GM21528 (cell line): ENCODE data around the gene SP1.
A peak's percentile ranks its signal among the peaks of the same experiment; 100 is the strongest.
"Not testable (repeated sequence)": the region's sequence is repeated elsewhere in the genome, so short reads cannot be mapped to it uniquely, and the experiment has no call there.

Experiments used
- ATAC-seq: cut with Tn5 transposase; IDR thresholded peaks from one replicate; pipeline ENCODE4 v1.9.1; 2021; ENCODE audit warnings: mild to moderate bottlenecking, moderate library complexity; ENCODE audit not compliant: unreplicated experiment, low FRiP score

Gene SP1

GRCh38 chr12:53380104-53380793, at the start of gene SP1:
SP1 (plus strand) TSS chr12:53380176; CDS start chr12:53380292, 116 bp downstream.
- peak; percentile 27 for ATAC-seq

GRCh38 chr12:53330671-53331070, 49.3 kb upstream of the SP1 start:
- no peak for ATAC-seq

- not testable (repeated sequence) for ATAC-seq
Observed at GRCh38 chr12:53332339-53332738, 47.6 kb upstream of the SP1 start.

- no peak for ATAC-seq
Observed at GRCh38 chr12:53332744-53333143, 47.2 kb upstream of the SP1 start.

- ATAC-seq: no peak
Observed at GRCh38 chr12:53333289-53333688, 46.7 kb upstream of the SP1 start.

GRCh38 chr12:53333845-53334244, 46.1 kb upstream of the SP1 start:
- no peak for ATAC-seq

GRCh38 chr12:53334822-53335221, 45.2 kb upstream of the SP1 start:
- no peak for ATAC-seq

- ATAC-seq: no peak
Observed at GRCh38 chr12:53336181-53336681, 43.7 kb upstream of the SP1 start, which contains the start of gene SP7. SP7 (minus strand) TSS chr12:53336354; CDS start chr12:53335646, 708 bp downstream.

- ATAC-seq: no peak
Observed at GRCh38 chr12:53338017-53338416, 42.0 kb upstream of the SP1 start.

- no peak for ATAC-seq
Observed at GRCh38 chr12:53338916-53339315, 41.1 kb upstream of the SP1 start.

- ATAC-seq: no peak
Observed at GRCh38 chr12:53340398-53340797, 39.6 kb upstream of the SP1 start.

GRCh38 chr12:53343449-53343848, 36.5 kb upstream of the SP1 start:
- ATAC-seq: no peak

- no peak for ATAC-seq
Observed at GRCh38 chr12:53343969-53344368, 36.0 kb upstream of the SP1 start.

- ATAC-seq: no peak
Observed at GRCh38 chr12:53344487-53344823, 35.5 kb upstream of the SP1 start.

GRCh38 chr12:53344824-53345485, 35.0 kb upstream of the SP1 start:
- no peak for ATAC-seq

- no peak for ATAC-seq
Observed at GRCh38 chr12:53345486-53346188, 34.3 kb upstream of the SP1 start.

GRCh38 chr12:53346491-53346890, 33.5 kb upstream of the SP1 start:
- ATAC-seq: no peak

- ATAC-seq: no peak
Observed at GRCh38 chr12:53347905-53348304, 32.1 kb upstream of the SP1 start.

GRCh38 chr12:53352331-53353256, 27.4 kb upstream of the SP1 start:
- ATAC-seq: peak; percentile 63

- ATAC-seq: no peak
Observed at GRCh38 chr12:53353257-53353655, 26.7 kb upstream of the SP1 start.
